ENCODE data around the gene DCUN1D2.

The DCUN1D2 gene

GRCh38 chr13:113406321-113407102 lies 84.0 kb downstream of the DCUN1D2 start:
- DNase-seq, result no peak

All from NCI-H2081 (cell line).